Measurements from ENCODE around the gene CEP112. TPM values are rescaled to one million over a fixed set of nuclear protein-coding genes. Genes with fewer than 3 reads are reported as not detected.
A peak's percentile ranks its signal among the peaks of the same experiment; 100 is the strongest.

CEP112 gene
- total and polyA plus RNA-seq, 8 donors, result 8.4 to 11.4 (median 9.8) TPM

DNA sequence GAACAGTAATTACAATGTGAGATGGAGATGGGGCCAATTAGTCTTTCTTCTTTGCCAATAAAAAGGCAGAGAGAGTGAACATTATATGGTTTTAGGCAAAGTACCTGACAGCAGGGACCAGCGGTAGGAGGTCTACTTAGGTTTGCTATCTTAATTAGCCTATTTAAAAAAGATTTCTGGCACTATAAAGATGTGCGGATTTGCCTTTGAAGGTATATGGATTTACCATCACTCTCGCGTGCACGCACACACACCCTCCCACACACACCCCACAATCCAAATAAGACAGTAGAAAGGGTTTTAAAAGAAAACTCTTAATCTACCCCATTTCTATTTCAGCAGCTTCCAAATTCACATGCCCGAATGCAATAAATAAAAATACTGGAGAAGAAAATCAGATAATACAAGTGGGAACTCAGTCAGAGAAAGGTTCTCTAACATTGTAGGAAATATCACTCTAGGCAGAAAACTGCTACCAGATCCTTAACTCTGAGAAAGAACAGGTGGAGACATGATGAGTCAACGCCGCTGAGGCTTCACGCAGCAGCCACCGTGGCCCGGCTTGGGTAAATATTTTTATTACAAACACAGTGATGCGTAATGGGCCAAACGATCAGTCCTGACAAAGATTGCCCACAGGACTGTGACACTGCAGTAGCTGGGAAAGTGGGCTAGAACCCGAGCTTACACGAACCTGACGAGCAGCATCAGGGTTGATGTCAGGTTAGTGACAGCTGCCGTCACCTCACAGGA is 563.9 kb downstream of the CEP112 start:
- H3K36me3 ChIP-seq, result no peaks in the 10 kb centered on the region
- no peak overlapping the region for H3K27ac ChIP-seq
- FAIRE-seq, result peak; percentile 45
- peak; percentile 55 to 95 (median 80) for ATAC-seq
- H3K27me3 ChIP-seq, result no peaks in the 10 kb centered on the region
- TF ChIP-seq, protein P1, sequence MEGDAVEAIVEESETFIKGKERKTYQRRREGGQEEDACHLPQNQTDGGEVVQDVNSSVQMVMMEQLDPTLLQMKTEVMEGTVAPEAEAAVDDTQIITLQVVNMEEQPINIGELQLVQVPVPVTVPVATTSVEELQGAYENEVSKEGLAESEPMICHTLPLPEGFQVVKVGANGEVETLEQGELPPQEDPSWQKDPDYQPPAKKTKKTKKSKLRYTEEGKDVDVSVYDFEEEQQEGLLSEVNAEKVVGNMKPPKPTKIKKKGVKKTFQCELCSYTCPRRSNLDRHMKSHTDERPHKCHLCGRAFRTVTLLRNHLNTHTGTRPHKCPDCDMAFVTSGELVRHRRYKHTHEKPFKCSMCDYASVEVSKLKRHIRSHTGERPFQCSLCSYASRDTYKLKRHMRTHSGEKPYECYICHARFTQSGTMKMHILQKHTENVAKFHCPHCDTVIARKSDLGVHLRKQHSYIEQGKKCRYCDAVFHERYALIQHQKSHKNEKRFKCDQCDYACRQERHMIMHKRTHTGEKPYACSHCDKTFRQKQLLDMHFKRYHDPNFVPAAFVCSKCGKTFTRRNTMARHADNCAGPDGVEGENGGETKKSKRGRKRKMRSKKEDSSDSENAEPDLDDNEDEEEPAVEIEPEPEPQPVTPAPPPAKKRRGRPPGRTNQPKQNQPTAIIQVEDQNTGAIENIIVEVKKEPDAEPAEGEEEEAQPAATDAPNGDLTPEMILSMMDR (IDR thresholded peaks at IDR 0.05), result no peak
- peaks cover 0 to 8% (median 1%) of the 10 kb centered on the region in 3 donors for H3K4me1 ChIP-seq
- no peak overlapping the region for H3K4me3 ChIP-seq
- WGBS, 2 donors, result 65 to 68% methylated on average over 17 of the region's 17 CpGs
- DNase-seq, result peak in 3 of 6 donors; percentile 14 to 63 (median 36)
- intact Hi-C loops (cut with DNase I), result no loop called here
- no peaks in the 10 kb centered on the region for H3K9me3 ChIP-seq

DNA sequence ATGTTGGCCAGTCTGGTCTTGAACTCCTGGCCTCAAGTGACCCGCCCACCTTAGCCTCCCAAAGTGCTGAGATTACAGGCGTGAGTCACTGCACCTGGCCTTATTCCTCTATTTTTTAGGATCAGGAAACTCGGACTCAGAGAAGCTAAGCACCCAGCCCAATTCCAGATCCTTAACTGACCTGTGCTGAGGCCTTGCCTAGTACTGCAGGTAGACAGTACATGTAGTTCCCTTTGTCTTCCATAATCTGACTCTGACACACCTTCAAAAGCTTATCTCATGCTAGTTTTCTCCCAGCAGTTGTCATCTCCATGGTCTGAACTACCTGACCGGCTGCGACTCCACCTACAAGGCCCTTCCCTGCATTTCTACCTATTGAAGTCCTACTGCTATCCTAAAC is 564.8 kb downstream of the CEP112 start:
- DNase-seq, result no peak
- H3K27me3 ChIP-seq, result no peaks in the 10 kb centered on the region
- no peaks in the 10 kb centered on the region for H3K9me3 ChIP-seq
- no peak overlapping the region for H3K4me3 ChIP-seq
- TF ChIP-seq, protein P1 (IDR thresholded peaks at IDR 0.05), result no peak
- peaks cover 0 to 8% (median 0%) of the 10 kb centered on the region in 3 donors for H3K4me1 ChIP-seq
- no peak overlapping the region for H3K27ac ChIP-seq
- FAIRE-seq, result no peak
- 85 to 88% methylated on average over 5 of the region's 5 CpGs for WGBS, 2 donors
- peak in 2 of 4 donors; percentile 8 to 35 for ATAC-seq
- no peaks in the 10 kb centered on the region for H3K36me3 ChIP-seq
- intact Hi-C loops (cut with DNase I), result no loop called here

DNA sequence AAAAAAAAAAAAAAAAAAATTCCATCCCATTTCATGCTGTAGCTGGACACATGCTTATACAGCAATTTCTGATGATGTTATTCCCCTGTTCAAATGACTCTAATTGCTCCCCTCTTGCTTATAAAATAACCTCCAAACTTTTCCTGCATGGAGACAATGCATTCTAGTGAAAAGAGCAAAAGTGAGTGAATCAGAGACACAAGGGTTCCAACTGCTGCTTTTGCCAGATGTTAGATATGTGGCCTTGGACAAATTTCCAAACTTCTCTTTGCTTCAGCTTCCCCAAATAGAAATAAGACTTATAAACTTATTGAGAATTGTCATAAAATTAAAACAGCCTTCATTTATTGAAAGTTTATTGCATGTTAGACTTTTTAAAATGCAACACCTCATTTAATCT is 565.5 kb downstream of the CEP112 start:
- Histone ChIP-seq H3K27ac (no peak overlapping the region), H3K4me1 (peaks cover 0 to 8% (median 0%) of the 10 kb centered on the region in 3 donors), H3K27me3 (no peaks in the 10 kb centered on the region), H3K36me3 (no peaks in the 10 kb centered on the region), H3K9me3 (no peaks in the 10 kb centered on the region), H3K4me3 (no peak overlapping the region)
- intact Hi-C loops (cut with DNase I), result no loop called here
- ATAC-seq, result no peak
- TF ChIP-seq, protein P1 (IDR thresholded peaks at IDR 0.05), result no peak
- FAIRE-seq, result no peak
- DNase-seq, result no peak

DNA sequence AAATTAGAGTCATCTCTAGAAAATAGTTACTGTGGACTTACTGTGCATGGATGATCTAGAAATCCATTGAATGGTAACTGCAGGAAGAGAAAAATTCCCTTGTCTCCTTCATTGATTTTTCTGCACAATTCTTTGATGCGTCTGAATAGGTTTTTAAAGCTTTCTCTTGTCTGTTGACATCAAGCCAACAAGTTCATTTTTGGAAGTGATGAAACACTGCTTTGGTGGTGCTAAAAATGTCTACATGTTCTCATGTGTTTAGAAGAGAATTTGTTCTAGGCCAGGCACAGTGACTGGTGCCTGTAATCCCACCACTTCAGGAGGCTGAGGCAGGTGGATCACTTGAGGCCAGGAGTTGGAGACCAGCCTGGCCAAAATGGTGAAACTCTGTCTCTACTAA is 573.4 kb downstream of the CEP112 start:
- intact Hi-C loops (cut with DNase I), result no loop called here
- TF ChIP-seq, protein P1 (IDR thresholded peaks at IDR 0.05), result no peak
- no peaks in the 10 kb centered on the region for H3K4me1 ChIP-seq
- WGBS, 2 donors, result 90 to 96% methylated on average over 1 of the region's 1 CpG
- no peaks in the 10 kb centered on the region for H3K27me3 ChIP-seq
- no peak overlapping the region for H3K4me3 ChIP-seq
- H3K27ac ChIP-seq, result no peak overlapping the region
- DNase-seq (no peak), FAIRE-seq (no peak), ATAC-seq (no peak)
- H3K9me3 ChIP-seq, result no peaks in the 10 kb centered on the region
- no peaks in the 10 kb centered on the region for H3K36me3 ChIP-seq

DNA sequence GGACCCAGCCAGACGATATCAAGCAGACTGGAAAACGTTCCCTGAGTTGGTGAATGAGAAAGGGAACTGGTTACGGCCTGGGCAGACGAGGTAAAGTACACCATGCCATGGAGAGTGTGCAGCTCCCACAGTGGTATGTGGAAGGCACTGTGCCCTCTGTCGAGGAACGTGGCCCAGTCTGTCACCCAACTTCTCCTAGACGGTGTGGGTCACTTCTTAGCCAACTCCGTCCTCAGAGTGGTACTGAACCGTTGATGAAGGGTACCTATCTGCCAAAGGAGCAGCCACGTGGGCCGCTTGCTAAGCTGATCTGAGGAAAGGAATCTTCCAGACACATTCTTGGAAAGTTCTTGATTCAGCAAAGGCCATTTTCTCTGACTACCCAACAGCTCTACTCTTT is 574.4 kb downstream of the CEP112 start:
- no peaks in the 10 kb centered on the region for H3K27me3 ChIP-seq
- FAIRE-seq (no peak), ATAC-seq (no peak), DNase-seq (no peak)
- H3K27ac ChIP-seq, result no peak overlapping the region
- TF ChIP-seq, protein P1 (IDR thresholded peaks at IDR 0.05), result no peak
- H3K9me3 ChIP-seq, result no peaks in the 10 kb centered on the region
- intact Hi-C loops (cut with DNase I), result no loop called here
- H3K4me1 ChIP-seq, result no peaks in the 10 kb centered on the region
- H3K36me3 ChIP-seq, result no peaks in the 10 kb centered on the region
- no peak overlapping the region for H3K4me3 ChIP-seq
- 94 to 97% methylated on average over 11 of the region's 11 CpGs for WGBS, 2 donors
